A204.1 (cell line): ENCODE measurements around the gene PRPF6.

Experiments used
- FAIRE-seq: peaks from 2 replicates; lab custom pipeline; 2012; peaks lifted over from hg19 to GRCh38; lab: Jason Lieb, UNC

PRPF6 gene, protein sequence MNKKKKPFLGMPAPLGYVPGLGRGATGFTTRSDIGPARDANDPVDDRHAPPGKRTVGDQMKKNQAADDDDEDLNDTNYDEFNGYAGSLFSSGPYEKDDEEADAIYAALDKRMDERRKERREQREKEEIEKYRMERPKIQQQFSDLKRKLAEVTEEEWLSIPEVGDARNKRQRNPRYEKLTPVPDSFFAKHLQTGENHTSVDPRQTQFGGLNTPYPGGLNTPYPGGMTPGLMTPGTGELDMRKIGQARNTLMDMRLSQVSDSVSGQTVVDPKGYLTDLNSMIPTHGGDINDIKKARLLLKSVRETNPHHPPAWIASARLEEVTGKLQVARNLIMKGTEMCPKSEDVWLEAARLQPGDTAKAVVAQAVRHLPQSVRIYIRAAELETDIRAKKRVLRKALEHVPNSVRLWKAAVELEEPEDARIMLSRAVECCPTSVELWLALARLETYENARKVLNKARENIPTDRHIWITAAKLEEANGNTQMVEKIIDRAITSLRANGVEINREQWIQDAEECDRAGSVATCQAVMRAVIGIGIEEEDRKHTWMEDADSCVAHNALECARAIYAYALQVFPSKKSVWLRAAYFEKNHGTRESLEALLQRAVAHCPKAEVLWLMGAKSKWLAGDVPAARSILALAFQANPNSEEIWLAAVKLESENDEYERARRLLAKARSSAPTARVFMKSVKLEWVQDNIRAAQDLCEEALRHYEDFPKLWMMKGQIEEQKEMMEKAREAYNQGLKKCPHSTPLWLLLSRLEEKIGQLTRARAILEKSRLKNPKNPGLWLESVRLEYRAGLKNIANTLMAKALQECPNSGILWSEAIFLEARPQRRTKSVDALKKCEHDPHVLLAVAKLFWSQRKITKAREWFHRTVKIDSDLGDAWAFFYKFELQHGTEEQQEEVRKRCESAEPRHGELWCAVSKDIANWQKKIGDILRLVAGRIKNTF

GRCh38 chr20:63980806-63981728 lies at the start of gene PRPF6:
Gene PRPF6 (plus strand): TSS chr20:63981132. CDS start chr20:63981246, 114 bp downstream.
- FAIRE-seq: no peak

DNA sequence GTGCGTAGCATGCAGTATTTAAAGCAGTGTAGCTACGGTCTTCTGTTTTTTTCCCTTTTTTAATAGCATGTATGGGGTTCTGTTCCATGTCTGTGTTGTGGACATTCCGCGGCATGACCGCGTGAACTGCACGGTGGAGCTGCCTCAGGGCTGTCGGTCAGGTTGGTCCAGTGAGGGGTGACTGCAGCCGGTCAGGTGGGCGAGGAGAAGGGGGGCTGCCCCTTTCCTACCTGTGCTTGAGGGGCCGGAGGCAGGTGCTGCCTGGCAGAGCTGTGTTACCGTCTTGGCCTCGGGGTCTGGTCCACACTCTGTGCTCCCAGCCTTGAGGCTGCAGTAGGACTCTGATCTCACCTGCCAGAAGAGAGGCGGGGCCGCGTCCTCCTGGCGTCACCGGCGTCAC lies 49.2 kb upstream of the PRPF6 start:
- no peak for FAIRE-seq

DNA sequence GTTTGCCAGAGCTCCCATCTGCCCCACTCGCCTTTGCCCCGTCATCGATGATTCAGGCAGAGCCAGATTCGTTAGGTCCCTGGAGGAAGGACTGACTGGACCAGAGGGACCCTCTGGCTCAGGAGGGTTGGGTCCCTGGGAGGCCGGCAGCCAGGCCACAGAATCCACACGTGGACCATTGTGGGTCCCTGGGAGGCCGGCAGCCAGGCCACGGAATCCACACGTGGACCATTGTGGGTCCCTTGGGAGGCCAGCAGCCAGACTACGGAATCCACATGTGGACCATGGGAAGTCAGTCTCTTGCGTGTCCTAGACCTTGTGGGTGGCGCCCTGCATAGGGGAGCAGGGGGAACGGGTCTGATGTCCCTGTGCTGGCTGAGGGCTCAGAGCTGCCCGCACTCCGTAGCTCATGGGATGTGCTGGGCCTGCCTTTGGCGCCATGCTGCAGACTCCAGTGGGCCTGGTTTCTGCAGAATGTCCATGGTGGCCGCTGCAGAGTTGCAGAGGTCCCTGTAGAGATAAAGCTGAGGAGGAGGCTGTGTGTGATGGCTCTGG lies 48.2 kb upstream of the PRPF6 start:
- FAIRE-seq: no peak

- no peak for FAIRE-seq
Observed at GRCh38 chr20:63933646-63934045, 47.3 kb upstream of the PRPF6 start.

- no peak for FAIRE-seq
Observed at GRCh38 chr20:63934271-63935068, 46.5 kb upstream of the PRPF6 start.

GRCh38 chr20:63935447-63935846 lies 45.5 kb upstream of the PRPF6 start:
- no peak for FAIRE-seq

- FAIRE-seq: no peak
Observed at GRCh38 chr20:63937596-63937995, 43.3 kb upstream of the PRPF6 start.

GRCh38 chr20:63939061-63939935 lies 41.6 kb upstream of the PRPF6 start:
- no peak for FAIRE-seq

DNA sequence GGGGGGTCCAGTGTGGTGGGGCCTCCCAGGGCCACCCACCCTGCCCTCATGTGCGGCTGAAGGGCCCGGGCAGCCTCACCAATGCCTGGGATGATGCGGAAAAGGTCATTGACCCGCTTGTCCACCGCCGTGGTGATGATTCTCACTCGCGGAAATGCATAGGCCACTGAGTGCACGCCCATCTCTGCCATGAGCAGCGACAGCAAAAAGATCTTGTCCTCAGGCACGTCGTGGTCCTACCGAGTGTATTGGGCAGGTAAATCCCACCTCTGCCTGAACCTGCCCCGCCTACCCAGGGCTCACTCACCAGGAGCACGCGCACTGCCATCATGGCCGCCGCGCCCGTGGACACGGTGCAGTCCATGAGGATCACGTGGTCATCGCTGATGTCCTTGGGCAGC lies 40.9 kb upstream of the PRPF6 start:
- FAIRE-seq: no peak

DNA sequence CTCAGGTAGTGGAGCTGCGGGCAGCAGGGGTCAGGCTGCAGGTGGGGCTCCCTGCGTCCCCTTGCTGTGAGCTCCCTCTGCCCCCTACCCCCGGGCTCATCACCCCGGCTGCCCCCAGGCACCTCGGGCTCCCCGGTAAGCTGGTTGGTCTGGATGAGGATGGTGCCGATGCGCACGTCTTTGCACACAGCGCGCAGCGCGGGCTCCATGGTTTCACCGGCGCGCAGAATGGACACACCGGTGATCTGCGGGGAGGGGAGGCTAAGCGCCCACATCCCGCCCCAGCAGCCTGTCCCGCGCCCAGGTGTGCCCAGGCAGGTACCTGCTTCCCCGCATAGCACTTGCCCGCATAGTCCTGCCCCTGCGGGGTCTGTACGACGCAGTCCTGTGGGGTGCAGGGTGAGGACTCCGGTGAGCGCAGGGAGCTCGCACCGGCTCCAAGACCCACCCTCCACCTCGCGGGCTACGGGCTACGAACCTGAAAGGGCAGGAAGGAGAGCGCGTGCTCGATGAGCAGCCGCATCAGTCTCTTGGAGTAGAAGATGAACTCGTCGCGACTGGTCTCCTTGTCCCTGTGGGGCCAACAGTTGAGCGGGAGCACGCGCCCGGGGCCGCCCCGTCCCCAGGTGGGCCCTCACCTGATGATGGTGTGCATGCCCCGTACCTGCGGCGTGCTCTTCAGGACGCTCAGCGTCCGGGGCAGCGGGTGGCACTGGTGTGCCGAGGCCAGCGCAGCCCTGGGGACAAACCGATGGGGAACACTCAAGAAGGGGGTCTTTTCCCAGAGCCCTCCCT lies 40.3 kb upstream of the PRPF6 start:
- no peak for FAIRE-seq

GRCh38 chr20:63941282-63942081 lies 39.5 kb upstream of the PRPF6 start:
- no peak for FAIRE-seq

DNA sequence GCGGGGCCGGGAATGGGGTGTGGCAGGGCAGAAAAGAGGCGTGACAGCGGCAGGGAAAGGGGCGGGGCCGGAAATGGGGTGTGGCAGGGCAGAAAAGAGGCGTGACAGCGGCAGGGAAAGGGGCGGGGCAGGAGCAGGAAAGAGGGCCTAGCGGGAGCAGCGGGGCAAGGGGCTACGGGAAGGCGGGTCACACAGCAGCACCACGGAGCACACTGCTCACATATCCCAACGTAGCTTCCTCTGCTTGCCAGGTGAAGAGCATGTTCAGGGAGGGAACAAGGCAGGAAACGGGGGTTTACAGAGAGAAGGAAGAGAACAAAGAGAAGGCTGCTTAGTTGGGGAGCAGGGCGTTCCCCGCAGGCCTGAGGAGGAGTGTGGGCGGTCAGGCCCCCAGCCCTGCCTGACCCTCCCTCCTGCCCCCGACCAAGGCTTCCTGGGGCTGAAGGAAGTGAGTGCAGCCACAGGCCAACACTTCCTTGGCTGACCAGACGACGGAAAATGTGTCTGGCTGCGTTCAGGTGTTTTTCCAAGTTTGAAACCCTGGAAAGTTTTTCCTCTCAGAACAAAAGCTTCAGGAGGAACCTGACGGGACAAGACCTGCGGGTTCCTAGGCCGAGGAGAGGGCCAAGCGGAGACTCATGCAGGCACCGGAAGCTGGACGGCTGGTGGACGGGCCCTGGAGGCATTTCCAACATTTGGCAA lies 38.5 kb upstream of the PRPF6 start:
- FAIRE-seq: no peak

GRCh38 chr20:63942969-63943807 lies 37.7 kb upstream of the PRPF6 start:
- no peak for FAIRE-seq

DNA sequence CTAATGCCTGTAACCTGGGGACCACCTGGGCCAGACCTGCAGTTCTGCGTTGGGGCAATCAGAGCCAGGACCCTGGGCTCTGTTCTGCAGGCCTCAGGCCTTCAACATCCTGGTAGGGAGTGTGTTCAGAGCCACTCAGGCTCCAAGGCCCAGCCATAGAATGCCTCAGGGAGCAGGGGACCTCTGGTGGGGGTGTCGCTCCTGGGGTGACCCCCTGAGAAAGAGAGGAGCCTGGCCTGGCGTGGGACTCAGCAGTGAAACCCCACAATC lies 37.2 kb upstream of the PRPF6 start:
- no peak for FAIRE-seq

DNA sequence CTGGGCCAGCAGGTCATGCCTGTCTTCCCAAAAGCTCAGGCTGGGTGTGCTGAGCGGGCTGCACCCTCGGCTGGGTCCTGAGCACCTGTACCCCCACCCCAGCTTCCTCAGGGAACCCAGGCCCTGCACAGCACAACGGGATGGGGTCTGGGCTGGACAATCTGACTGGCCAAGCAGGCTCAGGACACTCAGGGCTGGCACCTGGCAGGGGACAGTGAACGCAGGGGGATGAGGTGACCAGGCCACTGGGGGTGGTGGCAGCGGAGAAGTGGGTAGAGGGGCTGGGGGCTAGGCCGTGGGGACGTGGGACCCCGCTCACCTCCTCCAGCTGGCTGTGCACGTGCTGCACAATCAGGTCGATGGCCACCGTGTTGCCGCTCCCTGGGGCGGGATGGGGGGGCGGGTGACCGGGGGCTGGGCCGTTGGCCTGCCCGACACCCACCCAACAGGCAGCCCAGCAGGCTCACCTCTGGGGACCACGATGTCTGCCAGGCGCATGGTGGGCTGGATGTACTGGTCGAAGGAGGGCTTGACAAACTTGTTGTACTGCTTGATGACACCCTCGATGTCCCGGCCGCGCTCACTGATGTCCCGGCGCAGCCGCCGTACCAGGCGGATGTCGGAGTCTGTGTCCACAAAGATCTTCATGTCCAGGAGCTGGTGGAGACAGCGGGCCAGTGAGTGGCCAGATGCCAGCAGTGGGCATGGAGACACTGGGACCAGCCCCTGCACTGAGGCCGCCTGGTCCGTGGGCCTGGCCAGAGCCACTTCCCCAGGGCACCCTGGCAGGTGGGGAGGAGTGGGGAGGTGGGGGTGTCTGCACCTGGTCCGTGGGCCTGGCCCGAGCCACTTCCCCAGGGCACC lies 36.6 kb upstream of the PRPF6 start:
- no peak for FAIRE-seq
